Stimulated activated CD4-positive, alpha-beta T cell treated with anti-CD3 and anti-CD28 coated beads, TNF-alpha, amount 100 ng/mL, for 1 hour (primary cell): ENCODE results near the gene GPR87.

Source experiments
- DNase-seq, 3 donors: peaks; one replicate each; pipeline ENCODE4 v3.0.0-alpha.2; 2020; ENCODE audit warnings: low read depth in 3 of 3, low spot score in 1 of 3

GPR87 gene

GRCh38 chr3:151318313-151318712, 1.7 kb upstream of the GPR87 start:
- DNase-seq: no peak

- no peak for DNase-seq
These were observed 774 bp downstream of the GPR87 start for GRCh38 chr3:151315846-151316245.

GRCh38 chr3:151315136-151315535, 1.5 kb downstream of the GPR87 start:
- no peak for DNase-seq

GRCh38 chr3:151314593-151314992, 2.0 kb downstream of the GPR87 start:
- DNase-seq: no peak

GRCh38 chr3:151314137-151314536, 2.5 kb downstream of the GPR87 start:
- no peak for DNase-seq

GRCh38 chr3:151312972-151313371, 3.6 kb downstream of the GPR87 start:
- DNase-seq: no peak

DNA sequence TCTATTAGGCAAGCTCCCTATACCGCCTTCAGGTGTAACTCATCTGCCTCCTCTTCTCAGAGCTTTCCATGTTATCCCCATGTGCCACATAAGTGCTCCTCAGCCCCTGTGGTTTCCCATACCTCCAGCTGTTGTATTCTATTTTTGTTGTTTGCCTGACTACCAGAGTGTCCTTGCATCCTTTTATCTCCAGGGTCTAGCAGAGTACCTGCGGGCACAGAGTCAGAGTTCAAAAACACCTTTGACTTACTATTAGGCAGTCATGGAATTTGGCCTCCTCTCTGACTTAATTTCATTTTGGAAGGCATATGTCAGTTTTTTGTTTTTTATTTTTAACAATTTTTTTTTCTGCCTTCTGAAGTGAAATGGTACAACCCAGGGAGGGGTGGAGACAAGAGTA, 7.1 kb downstream of the GPR87 start:
- no peak for DNase-seq

GRCh38 chr3:151307583-151308488, 8.8 kb downstream of the GPR87 start:
- DNase-seq: no peak

- DNase-seq: no peak
These were observed 9.5 kb downstream of the GPR87 start for GRCh38 chr3:151307131-151307530.

- DNase-seq: no peak
These were observed 10.3 kb downstream of the GPR87 start for GRCh38 chr3:151306168-151306810.

- DNase-seq: no peak
These were observed 10.9 kb downstream of the GPR87 start for GRCh38 chr3:151305775-151306151.

- DNase-seq: no peak
These were observed 11.4 kb downstream of the GPR87 start for GRCh38 chr3:151305060-151305774.

- no peak for DNase-seq
These were observed 12.9 kb downstream of the GPR87 start for GRCh38 chr3:151303751-151304150.

DNA sequence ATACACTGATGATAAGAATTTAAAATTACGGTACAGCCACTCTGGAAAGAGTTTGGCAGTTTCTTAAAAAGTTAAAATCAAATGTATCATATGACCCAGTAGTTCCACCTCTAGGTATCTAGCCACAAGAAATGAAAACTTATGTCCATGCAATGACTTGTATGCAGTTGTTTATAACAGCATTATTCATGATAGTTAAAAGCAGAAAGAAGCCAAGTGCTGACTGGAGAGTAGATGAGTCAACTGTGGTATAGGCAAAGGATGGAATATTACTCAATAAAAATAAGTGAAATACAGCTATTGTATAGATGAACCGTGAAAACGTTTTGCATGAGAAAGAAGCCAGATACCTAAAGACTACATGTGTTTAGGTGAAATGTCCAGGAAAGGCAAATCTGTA, 14.8 kb downstream of the GPR87 start:
- DNase-seq: no peak

GRCh38 chr3:151300539-151300938, 16.1 kb downstream of the GPR87 start:
- no peak for DNase-seq

GRCh38 chr3:151299006-151299405, 17.6 kb downstream of the GPR87 start:
- DNase-seq: no peak

DNA sequence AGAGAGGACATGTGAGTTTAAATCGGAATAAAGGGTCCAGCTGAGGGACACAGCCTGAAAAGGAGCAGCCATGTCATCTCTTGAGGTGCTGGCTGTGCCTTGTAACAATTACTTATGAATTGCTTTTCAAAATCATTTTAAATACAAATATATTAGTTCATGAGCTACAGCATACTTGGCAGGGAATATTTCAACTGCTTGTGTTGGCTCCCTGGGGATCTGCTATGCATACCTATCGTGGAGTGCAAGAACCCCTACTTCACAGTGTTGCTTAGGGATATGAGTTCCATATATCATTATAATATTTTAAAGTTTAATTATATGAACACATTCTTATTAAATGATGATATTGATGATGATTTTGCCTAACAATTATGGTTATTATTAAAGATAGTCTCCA, 19.2 kb downstream of the GPR87 start:
- DNase-seq: no peak

DNA sequence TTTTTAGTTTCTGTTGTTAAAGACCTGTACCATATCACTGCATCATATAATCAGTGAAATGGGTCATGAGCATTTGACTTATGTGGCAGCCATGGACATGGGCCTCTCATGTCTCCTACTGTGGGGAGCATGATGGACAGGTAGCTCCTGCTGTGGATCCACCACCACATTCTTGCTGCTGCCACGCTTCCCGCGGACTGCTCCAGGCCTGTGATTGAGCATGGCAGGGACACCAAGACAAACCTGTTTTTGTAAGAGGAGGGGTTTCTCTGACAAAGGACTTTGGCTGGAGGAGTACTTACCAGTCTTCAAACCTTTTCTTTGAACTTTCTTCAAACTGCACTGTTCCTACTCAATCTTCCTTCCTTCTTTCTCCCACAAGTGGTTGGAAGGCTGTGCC, 20.4 kb downstream of the GPR87 start:
- DNase-seq: no peak

GRCh38 chr3:151293127-151293526, 23.5 kb downstream of the GPR87 start:
- no peak for DNase-seq

- DNase-seq: no peak
These were observed 25.9 kb downstream of the GPR87 start for GRCh38 chr3:151290673-151291072.

- DNase-seq: no peak
These were observed 27.2 kb downstream of the GPR87 start for GRCh38 chr3:151289445-151289844.

DNA sequence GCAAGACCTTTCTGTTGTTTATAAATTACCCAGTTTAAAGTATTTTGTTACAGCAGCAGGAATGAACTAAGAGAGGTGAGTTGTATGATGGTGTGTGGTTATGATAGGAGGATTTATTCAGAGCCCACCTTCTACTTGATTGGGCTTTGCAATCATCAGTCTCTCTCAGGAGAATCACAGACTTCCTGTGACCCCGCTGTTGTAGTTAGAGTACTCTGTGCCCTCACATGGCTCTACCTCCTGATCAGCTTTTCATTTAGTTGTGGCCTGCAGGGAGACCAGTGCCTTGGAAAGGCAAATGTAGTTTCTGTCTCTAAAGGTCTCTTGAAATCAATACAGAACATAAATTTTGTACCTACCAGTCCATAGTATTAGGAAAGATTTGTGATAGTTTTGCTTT, 30.7 kb downstream of the GPR87 start:
- DNase-seq: no peak
